HCT116 (cell line): ENCODE measurements around the gene SRGAP3. TPM values are rescaled to one million over a fixed set of nuclear protein-coding genes. Genes with fewer than 3 reads are reported as not detected.

Experiments
- ATAC-seq: fragments of 200-7000 bp; cut with Tn5 transposase; 2 replicates; pipeline ENCODE4 v1.9.1; 2020; ENCODE audit warnings: mild to moderate bottlenecking, moderate library complexity
- BruUV-seq: library from RNA; stranded (reverse); fragments of 400-500 nt; replicated peaks from 2 replicates; lab custom pipeline; 2021; lab: Mats Ljungman, UMichigan
- CTCF ChIA-PET: fragments of 300-600 bp; sonication (Branson Sonifier 250); formaldehyde crosslinking; loops from one replicate; lab custom pipeline; 2021; ENCODE audit warnings: antibody characterized with exemption; lab: Charles Lee
- POLR2A ChIA-PET: fragments of 300-600, 350-600 bp; sonication (Branson Sonifier 250); formaldehyde crosslinking; loops from one replicate; lab custom pipeline; 2021; ENCODE audit warnings: antibody characterized with exemption; lab: Charles Lee
- RAD21 ChIA-PET, 2 experiments: fragments of 300-600 bp; sonication (Branson Sonifier 250); formaldehyde crosslinking; loops; one replicate each; lab custom pipeline; 2023; ENCODE audit warnings: low total read pairs in 2 of 2; ENCODE audit not compliant: uncharacterized antibody in 2 of 2, unreplicated experiment in 2 of 2, low non-redundant PET in 1 of 2; lab: Charles Lee
- DNase-seq: peaks from one replicate; pipeline ENCODE4 v3.0.0-alpha.2; 2010; ENCODE audit warnings: low read depth, low spot score
- H2AFZ ChIP-seq: fragments of 200-600 bp; shearing (Covaris generic), sonication (generic); 2 replicates; pipeline ENCODE4 v1.6.1; 2017; ENCODE audit warnings: low read depth, mixed run types, mixed read lengths, antibody characterized with exemption, low read length; ENCODE audit not compliant: poor library complexity, severe bottlenecking
- H3K27ac ChIP-seq: 2 replicates; pipeline ENCODE4 v1.5.1; 2012; ENCODE audit warnings: low read depth, low read length
- H3K27me3 ChIP-seq: fragments of 200-600 bp; sonication (generic); 2 replicates; pipeline ENCODE4 v1.6.1; 2016; ENCODE audit warnings: mixed run types, low read length, mixed read lengths; ENCODE audit not compliant: insufficient read depth
- H3K36me3 ChIP-seq, 2 experiments: fragments of 200-500 bp in 1 of 2; fragments of 200-600 bp in 1 of 2; sonication (Bioruptor generic) in 1 of 2; sonication (generic) in 1 of 2; 2 replicates each; pipeline versions ENCODE4 v1.5.1 to v1.6.1; 2014 to 2016; ENCODE audit warnings: low read length in 2 of 2, inconsistent platforms in 1 of 2, mixed read lengths in 1 of 2, mixed run types in 1 of 2; ENCODE audit not compliant: insufficient read depth in 2 of 2, control insufficient read depth in 1 of 2
- H3K4me1 ChIP-seq, 2 experiments: fragments of 200-600 bp in 1 of 2; sonication (generic) in 1 of 2; 2 replicates each; pipeline versions ENCODE4 v1.5.1 to v1.6.1; 2012 to 2017; ENCODE audit warnings: low read length in 2 of 2, inconsistent platforms in 1 of 2, mild to moderate bottlenecking in 1 of 2, mixed read lengths in 1 of 2, mixed run types in 1 of 2, moderate library complexity in 1 of 2; ENCODE audit not compliant: insufficient read depth in 2 of 2, control insufficient read depth in 1 of 2
- H3K4me2 ChIP-seq: fragments of 200-600 bp; sonication (generic); 2 replicates; pipeline ENCODE4 v1.6.1; 2017; ENCODE audit warnings: mixed run types, low read length, mixed read lengths
- H3K4me3 ChIP-seq, 2 experiments: fragments of 200-600 bp in 1 of 2; sonication (generic) in 1 of 2; replicated peaks in 1 of 2; 2 replicates each; pipeline ENCODE4 v1.5.1; 2011 to 2016; ENCODE audit warnings: low read length in 2 of 2, control low read depth in 1 of 2, low read depth in 1 of 2, mild to moderate bottlenecking in 1 of 2, mixed read lengths in 1 of 2, mixed run types in 1 of 2
- H3K79me2 ChIP-seq: fragments of 200-600 bp; sonication (generic); 2 replicates; pipeline ENCODE4 v1.6.1; 2017; ENCODE audit warnings: mild to moderate bottlenecking, mixed run types, low read length, moderate library complexity, mixed read lengths; ENCODE audit not compliant: insufficient read depth
- H3K9ac ChIP-seq: fragments of 200-600 bp; sonication (generic); 2 replicates; pipeline ENCODE4 v1.6.1; 2016; ENCODE audit warnings: low read length, mixed read lengths
- H3K9me2 ChIP-seq: fragments of 200-600 bp; sonication (generic), shearing (Covaris generic); 2 replicates; pipeline ENCODE4 v1.6.1; 2017; ENCODE audit warnings: mixed run types, mild to moderate bottlenecking, moderate library complexity; ENCODE audit not compliant: insufficient read depth
- H3K9me3 ChIP-seq, 2 experiments: fragments of 200-500 bp in 1 of 2; fragments of 200-600 bp in 1 of 2; sonication (Bioruptor generic) in 1 of 2; sonication (generic) in 1 of 2; 2 replicates each; pipeline ENCODE4 v1.6.1; 2014 to 2017; ENCODE audit warnings: low read length in 2 of 2, mixed read lengths in 2 of 2, inconsistent platforms in 1 of 2, low read depth in 1 of 2, mild to moderate bottlenecking in 1 of 2, mixed run types in 1 of 2, moderate library complexity in 1 of 2; ENCODE audit not compliant: control insufficient read depth in 1 of 2, insufficient read depth in 1 of 2
- H4K20me1 ChIP-seq: fragments of 200-600 bp; sonication (generic), shearing (Covaris generic); 2 replicates; pipeline ENCODE4 v1.6.1; 2017; ENCODE audit warnings: mixed run types, mild to moderate bottlenecking, moderate library complexity; ENCODE audit not compliant: insufficient read depth
- CBX3 ChIP-seq: IDR thresholded peaks from 2 replicates; pipeline ENCODE4 v1.6.1; 2012; ENCODE audit warnings: low read depth
- EGR1 ChIP-seq: IDR thresholded peaks from 2 replicates; pipeline ENCODE4 v1.6.1; 2012; ENCODE audit warnings: low read depth
- EZH2 ChIP-seq: fragments of 200-600 bp; sonication (generic); IDR thresholded peaks from 2 replicates; pipeline ENCODE4 v1.6.1; 2017; ENCODE audit warnings: antibody characterized with exemption, mixed run types
- EZH2phosphoT487 ChIP-seq: fragments of 200-600 bp; IDR thresholded peaks from 2 replicates; pipeline ENCODE4 v1.6.1; 2018; ENCODE audit warnings: antibody characterized with exemption, borderline replicate concordance
- FOSL1 ChIP-seq: IDR thresholded peaks from 2 replicates; pipeline ENCODE4 v1.6.1; 2012; ENCODE audit warnings: low read depth
- JUND ChIP-seq: IDR thresholded peaks from 2 replicates; pipeline ENCODE4 v1.6.1; 2012
- POLR2A ChIP-seq: IDR thresholded peaks from 2 replicates; pipeline ENCODE4 v1.7.0; 2011; ENCODE audit warnings: borderline replicate concordance; ENCODE audit not compliant: insufficient read depth, insufficient read length; ENCODE audit errors: extremely low read depth
- POLR2AphosphoS5 ChIP-seq: IDR thresholded peaks from 2 replicates; pipeline ENCODE4 v1.6.1; 2011; ENCODE audit warnings: mild to moderate bottlenecking, low read depth, low read length, moderate library complexity
- SIN3A ChIP-seq: IDR thresholded peaks from 2 replicates; pipeline ENCODE4 v1.6.1; 2012; ENCODE audit warnings: low read depth
- SP1 ChIP-seq: IDR thresholded peaks from 2 replicates; pipeline ENCODE4 v1.6.1; 2012; ENCODE audit warnings: low read depth
- SRF ChIP-seq: IDR thresholded peaks from 2 replicates; pipeline ENCODE4 v1.6.1; 2012; ENCODE audit warnings: low read depth
- TCF7L2 ChIP-seq: IDR thresholded peaks from 2 replicates; pipeline ENCODE4 v1.7.0; 2011; ENCODE audit warnings: borderline replicate concordance, inconsistent platforms; ENCODE audit not compliant: insufficient read depth, insufficient read length; ENCODE audit errors: extremely low read depth
- ZBTB33 ChIP-seq: IDR thresholded peaks from 2 replicates; pipeline ENCODE4 v1.6.1; 2011; ENCODE audit warnings: mild to moderate bottlenecking, low read length, moderate library complexity; ENCODE audit not compliant: insufficient replicate concordance; ENCODE audit errors: extremely low read depth
- ZFX ChIP-seq: fragments of 450-650 bp; IDR thresholded peaks from 2 replicates; pipeline ENCODE4 v1.6.1; 2017
- ZNF274 ChIP-seq: fragments of 200-500 bp; sonication (Bioruptor generic); IDR thresholded peaks from 2 replicates; pipeline ENCODE4 v1.6.1; 2014; ENCODE audit warnings: mild to moderate bottlenecking, low read depth, low read length, inconsistent platforms
- intact Hi-C: fragments of 100-400 bp; cut with micrococcal nuclease; formaldehyde crosslinking; loops from 2 replicates; pipeline ENCODE4 v1.10.0; 2022
- total RNA-seq: library from RNA; stranded (reverse); gene quantifications from one replicate; pipeline ENCODE4 v1.2.1, GENCODE V29; 2021; ENCODE audit not compliant: unreplicated experiment

The SRGAP3 gene
- total RNA-seq, 1 experiment from 2014 or later, result 8.3 TPM

GRCh38 chr3:8992854-8993253 is 256.6 kb downstream of the SRGAP3 start:
- RAD21 ChIA-PET, result no interaction called here
- H3K9me2 ChIP-seq, result no peaks in the 10 kb centered on the region
- H3K79me2 ChIP-seq, result no peaks in the 10 kb centered on the region
- DNase-seq (no peak), ATAC-seq (no peak)
- H3K9ac ChIP-seq, result no peak overlapping the region
- no peak overlapping the region for H3K27ac ChIP-seq
- intact Hi-C loops, result no loop called here
- H3K27me3 ChIP-seq, result no peaks in the 10 kb centered on the region
- H3K9me3 ChIP-seq, result 0 out of 4 replicates have a peak, but pooled peaks cover 0 to 3% of the 10 kb centered on the region in 2 experiments
- H3K4me1 ChIP-seq, result no peaks in the 10 kb centered on the region
- no peak overlapping the region for H2AFZ ChIP-seq
- CTCF ChIA-PET, result no interaction called here
- TF ChIP-seq SRF, result no peak
- TF ChIP-seq JUND, result no peak
- TF ChIP-seq TCF7L2, result no peak
- TF ChIP-seq POLR2A, result no peak
- no peak for TF ChIP-seq ZBTB33
- no peak for TF ChIP-seq POLR2AphosphoS5
- TF ChIP-seq CBX3, result no peak
- no peaks in the 10 kb centered on the region for H4K20me1 ChIP-seq
- no TSS peak for BruUV-seq
- H3K4me3 ChIP-seq, result no peak overlapping the region
- POLR2A ChIA-PET, result no interaction called here
- no peak overlapping the region for H3K4me2 ChIP-seq
- H3K36me3 ChIP-seq, result no peaks in the 10 kb centered on the region

GRCh38 chr3:8992199-8992598 is 257.2 kb downstream of the SRGAP3 start:
- Histone ChIP-seq H3K27ac (no peak overlapping the region), H3K36me3 (no peaks in the 10 kb centered on the region), H3K4me3 (no peak overlapping the region), H3K9me3 (0 out of 4 replicates have a peak, but pooled peaks cover 0 to 3% of the 10 kb centered on the region in 2 experiments), H3K9me2 (no peaks in the 10 kb centered on the region), H3K9ac (no peak overlapping the region), H4K20me1 (no peaks in the 10 kb centered on the region), H3K79me2 (no peaks in the 10 kb centered on the region), H3K4me1 (no peaks in the 10 kb centered on the region), H2AFZ (no peak overlapping the region), H3K27me3 (no peaks in the 10 kb centered on the region), H3K4me2 (no peak overlapping the region)
- POLR2A ChIA-PET, result no interaction called here
- DNase-seq, result no peak
- no TSS peak for BruUV-seq
- CTCF ChIA-PET, result no interaction called here
- RAD21 ChIA-PET, result no interaction called here
- no peak for ATAC-seq
- intact Hi-C loops, result no loop called here
- TF ChIP-seq ZNF274 (no peak), EZH2 (no peak), CBX3 (no peak), POLR2A (no peak), FOSL1 (no peak), SP1 (no peak), ZBTB33 (no peak), EZH2phosphoT487 (no peak), ZFX (no peak), EGR1 (no peak), POLR2AphosphoS5 (no peak), SIN3A (no peak)
